GM21786 (cell line): ENCODE measurements around the gene SLC50A1.
A peak's percentile ranks its signal among the peaks of the same experiment; 100 is the strongest.

Source experiments
- ATAC-seq: cut with Tn5 transposase; IDR thresholded peaks from one replicate; pipeline ENCODE4 v1.9.1; 2021; ENCODE audit not compliant: unreplicated experiment

Gene SLC50A1

DNA sequence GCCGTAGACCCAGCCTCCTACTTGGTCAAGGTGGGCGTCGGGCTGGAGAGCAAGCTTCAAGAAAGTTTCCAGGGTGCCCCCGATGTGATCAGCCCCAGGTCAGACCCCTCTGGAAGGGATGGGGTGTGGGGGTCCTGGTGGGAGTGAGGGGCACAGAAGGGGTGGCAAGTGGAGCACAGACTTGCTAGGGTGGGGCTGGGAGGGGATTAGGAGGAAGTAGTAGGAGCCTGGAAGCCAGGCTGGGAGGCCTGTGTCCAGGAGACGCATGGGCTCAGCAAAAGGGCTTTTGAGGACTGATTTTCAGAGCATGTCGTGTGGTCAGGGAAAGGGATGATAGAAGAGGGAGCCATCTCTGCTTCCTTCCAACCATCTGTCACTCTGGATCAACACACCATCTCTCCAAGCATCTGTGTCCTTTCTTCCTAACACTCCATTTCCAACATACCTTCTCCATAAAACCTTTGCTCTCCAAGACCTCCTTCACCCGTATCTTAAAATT lies 46.4 kb downstream of the SLC50A1 start:
- no peak for ATAC-seq

DNA sequence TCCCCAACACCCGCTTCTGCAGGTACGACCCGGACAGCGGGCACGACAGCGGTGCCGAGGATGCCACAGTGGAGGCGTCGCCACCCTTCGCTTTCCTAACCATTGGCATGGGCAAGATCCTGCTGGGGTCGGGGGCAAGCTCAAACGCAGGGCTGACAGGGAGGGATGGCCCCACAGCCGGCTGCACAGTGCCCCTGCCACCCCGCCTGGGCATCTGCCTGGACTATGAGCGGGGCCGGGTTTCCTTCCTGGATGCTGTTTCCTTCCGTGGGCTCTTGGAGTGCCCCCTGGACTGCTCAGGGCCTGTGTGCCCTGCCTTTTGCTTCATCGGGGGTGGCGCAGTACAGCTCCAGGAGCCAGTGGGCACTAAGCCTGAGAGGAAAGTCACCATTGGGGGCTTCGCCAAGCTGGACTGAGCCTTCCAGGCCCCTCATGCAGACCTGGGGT lies 48.1 kb downstream of the SLC50A1 start:
- ATAC-seq = no peak

DNA sequence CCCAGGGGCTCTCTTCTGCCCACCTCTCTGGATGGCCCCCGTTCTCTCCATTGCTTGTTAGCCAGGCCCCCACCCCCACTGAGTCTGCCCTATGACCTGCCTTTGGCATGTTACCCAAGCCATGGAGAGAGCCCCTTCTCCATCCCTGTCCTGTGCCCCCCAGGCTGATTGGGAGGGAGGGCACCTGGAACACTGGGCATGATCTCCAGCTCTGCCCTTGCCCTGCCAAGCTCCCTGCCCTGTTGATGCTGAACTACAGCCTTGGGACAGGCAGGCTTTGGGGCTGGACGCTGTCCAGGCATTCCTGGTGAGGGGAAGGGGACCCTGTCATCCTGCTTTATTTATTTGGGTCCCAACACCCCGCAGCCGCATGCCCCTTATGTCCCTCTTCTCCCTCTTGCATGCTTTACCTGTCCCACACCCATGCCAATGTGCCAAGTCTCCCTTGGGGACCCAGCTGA lies 48.7 kb downstream of the SLC50A1 start:
- ATAC-seq = no peak

DNA sequence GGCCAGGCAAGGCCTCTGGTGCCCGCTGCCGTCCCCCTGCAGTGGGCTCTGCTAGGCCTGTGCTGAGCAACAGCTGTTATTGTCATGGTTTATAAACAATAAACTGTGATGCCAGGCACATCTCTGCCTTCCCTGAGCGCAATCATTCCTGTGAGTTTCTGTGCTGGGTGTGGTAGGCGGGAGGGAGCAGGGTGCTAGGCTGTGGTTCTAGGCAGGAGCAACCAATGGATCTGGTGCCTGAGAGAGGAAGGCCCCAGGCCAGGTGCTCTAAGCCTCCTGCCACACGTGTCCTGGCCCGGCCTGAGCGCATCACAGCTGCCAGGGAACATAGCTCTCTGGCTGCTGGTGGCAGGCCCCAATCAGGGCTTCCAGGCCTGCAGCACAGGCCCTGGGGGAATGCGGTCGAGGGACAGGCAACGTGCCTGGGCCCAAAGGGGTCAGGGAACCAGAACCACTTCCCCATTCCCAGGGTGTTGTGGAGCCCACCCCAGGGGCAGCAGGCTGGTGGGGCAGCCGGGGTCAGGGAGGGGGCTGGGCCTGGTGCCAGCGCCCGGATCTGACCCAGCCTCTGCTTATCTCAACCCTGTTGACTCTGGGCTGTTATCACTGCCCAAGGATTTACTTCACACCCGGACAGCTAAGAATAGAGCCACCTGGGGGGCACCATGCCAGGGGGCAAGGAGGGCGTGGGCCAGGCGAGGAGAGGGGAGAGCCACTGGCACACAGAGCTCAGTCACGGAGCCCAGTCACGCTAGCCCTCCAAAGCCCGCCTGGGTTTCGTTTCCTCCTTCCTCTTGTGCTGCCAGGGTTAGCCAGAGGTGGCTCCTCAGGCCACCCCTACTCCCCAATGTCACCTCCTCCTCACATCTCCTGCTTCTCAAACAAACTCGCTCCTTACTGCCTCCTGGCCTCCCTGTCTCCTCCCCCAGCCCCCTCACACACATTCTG lies 49.5 kb downstream of the SLC50A1 start:
- peak; percentile 96 for ATAC-seq

DNA sequence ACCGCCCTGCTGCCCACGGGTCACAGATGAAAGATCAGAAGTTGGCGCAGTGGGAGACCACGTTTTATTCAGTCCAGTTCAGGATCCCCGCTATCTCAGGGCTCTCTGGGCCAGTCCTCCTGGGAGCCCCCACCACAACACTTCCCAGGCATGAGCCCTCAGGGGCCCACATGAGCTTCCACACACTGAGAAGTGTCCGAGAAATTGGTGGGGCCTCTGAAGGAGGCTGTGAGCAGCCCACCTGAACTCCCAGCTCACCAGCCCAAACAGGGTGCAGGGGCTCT lies 50.1 kb downstream of the SLC50A1 start:
- no peak for ATAC-seq

DNA sequence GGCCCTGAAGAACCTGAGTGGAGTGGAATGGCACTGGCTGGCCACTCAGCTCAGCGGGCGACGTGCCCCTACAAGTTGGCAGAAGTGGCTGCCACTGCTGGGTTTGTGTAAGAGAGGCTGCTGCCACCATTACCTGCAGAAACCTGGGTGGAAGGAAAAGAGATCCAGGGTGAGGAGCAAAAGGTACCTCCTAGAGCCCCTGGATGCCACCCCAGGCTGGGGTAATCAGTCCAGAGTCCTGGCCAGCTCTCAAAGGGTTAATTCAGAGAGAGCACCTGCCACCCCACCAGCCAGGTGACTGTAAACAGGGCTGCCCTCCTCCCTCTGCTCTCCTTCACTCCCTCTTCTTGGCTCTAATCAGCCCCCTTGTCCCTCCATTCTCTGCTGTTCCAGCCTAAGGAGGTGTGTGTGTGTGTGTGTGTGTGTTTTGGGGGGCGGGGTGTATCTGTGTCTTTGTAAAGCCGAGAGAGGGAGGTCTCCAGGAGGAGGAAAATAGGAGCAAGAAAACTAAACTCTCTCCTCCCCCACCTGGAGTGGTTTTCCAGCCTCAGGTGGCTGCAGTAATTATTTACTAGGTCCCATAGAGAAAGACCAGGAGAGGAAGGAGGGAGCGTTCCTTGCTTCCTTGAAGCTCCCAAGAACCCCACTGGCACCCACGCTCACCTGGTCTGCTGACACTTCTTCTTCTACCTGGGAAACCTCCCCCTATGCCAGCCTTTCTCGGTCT lies 50.6 kb downstream of the SLC50A1 start:
- no peak for ATAC-seq

DNA sequence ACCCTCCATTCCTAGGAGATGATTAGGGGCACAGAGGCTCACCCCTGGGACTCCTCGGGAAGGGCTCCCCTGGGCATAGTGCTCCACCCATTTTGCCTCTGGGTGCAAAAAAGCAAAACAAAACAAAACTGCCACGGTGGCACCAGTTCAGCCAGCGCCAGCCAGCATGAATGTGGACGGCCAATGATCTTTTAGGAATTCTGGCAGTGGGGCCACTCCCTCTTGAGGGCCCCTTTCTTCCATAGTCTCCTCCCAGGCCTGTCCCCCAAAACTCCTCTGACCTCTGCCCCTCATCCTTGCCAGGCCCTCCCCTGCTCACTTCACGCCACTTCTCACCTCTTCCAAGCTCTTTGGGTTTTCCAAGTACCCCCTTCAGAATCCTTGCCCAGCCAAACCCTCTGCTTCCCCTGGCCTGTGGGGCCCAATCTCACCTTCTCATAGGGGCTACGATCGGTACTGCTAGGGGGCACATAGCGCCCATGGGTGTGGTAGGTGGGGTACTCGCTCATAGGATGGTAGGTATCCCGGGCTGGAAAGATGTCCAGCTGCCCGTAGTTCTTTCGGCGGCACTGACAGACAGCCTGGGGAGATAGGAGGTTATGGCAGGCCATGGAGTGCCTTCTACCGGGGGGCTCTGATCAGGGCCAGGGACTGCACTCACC lies 51.3 kb downstream of the SLC50A1 start:
- ATAC-seq = no peak

DNA sequence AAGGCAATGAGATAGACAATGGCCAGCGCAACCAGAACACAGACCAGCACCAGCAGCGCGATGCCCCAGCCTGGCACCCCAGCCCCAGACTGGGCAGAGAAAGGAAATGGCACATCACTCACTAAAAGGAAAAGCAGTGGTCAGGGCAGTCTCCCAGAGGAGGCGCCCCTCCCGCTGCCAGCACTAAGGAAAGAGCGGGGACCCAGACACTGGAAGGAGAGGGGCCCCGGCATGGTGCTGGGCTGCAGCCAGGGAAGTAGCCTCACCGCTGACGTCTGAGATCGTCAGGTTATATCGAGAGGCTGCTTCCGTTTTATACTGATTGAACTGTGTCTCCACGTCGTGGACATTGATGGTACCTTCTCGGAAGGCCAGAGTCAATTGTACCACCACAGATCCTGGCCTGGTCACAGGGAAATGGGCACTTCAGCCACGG lies 51.8 kb downstream of the SLC50A1 start:
- no peak for ATAC-seq

DNA sequence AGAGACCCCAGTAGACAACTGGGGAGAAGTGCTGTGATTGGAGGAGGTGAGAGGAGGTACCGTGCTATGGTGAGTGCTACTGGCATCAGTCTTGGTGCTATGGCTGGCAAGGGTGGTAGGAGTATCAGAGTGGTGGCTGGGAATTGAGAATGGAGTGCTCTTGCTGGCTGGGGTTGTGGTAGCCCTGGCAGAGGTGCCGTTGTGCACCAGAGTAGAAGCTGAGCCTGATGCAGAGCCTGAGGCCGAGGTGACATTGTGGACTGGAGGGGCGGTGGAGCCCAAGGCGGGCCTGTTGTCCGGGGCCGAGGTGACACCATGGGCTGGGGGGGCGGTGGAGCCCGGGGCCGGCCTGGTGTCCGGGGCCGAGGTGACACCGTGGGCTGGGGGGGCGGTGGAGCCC lies 52.6 kb downstream of the SLC50A1 start:
- no peak for ATAC-seq
